Measurements from ENCODE around the gene DNAH6.
"Not testable (repeated sequence)": the region's sequence is repeated elsewhere in the genome, so short reads cannot be mapped to it uniquely, and the experiment has no call there.

DNAH6 gene

GRCh38 chr2:84755096-84755495, 238.8 kb downstream of the DNAH6 start:
- no peak for DNase-seq (ENCODE audit: low read depth)

GRCh38 chr2:84757648-84758047, 241.3 kb downstream of the DNAH6 start:
- no peak for DNase-seq (ENCODE audit: low read depth)

DNA sequence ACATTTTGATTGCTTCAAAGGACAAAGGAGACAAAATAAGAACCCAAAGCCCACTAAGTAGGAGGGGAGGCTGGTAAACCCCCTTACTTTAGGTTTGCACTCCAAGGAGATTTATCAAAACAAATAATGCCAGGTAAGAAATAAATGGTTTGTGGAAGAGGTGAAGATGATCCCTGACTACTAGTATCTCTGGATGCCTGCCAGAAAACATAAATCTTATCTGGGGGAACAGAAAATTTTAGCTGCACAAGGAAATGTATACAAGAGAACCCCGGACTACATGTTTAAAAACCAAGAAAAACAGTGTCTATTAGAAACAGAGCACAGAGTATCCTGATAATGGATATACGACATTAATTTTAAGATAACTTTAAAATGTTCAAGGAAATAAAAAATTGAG, 250.5 kb downstream of the DNAH6 start:
- DNase-seq (ENCODE audit: low read depth), result no peak

DNA sequence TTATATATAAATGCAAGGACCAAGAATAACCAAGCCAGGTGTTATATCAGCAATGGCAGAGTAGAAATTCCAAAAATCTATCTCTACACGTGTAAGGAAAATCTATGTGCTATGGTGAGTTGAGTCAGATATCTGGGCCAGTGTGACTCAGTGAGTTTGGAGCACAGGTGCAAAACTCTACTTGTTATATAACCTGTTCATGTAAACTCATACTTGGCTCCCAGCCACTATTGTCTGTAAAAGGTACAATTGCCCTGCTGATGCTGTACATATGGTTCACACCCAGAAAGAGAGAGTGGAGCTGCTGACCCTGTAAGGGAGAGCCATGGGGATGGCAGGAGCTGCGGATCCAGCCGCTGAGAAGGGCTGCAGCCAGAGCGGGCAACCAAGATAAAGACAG, 252.5 kb downstream of the DNAH6 start:
- no peak for DNase-seq (ENCODE audit: low read depth)

DNA sequence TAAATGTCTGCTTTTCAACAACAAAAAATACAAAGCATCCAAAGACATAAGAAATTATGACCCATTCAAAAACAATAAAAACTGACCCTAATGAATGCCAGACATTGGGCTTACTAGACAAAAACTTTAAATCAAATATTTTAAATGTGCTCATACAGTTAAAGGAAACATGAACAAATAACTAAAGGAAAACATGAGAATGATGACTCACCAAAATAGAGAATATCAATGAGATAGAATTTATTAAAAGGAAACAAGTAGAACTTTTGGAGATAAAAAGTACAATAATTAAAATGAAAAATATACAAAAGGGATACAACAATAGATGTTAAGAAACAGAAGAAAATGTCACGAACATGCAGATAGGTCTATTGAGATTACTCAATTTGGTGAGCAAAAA, 254.0 kb downstream of the DNAH6 start:
- no peak for DNase-seq (ENCODE audit: low read depth)

- DNase-seq (ENCODE audit: low read depth), result no peak
Observed at GRCh38 chr2:84771251-84771650, 255.0 kb downstream of the DNAH6 start.

DNA sequence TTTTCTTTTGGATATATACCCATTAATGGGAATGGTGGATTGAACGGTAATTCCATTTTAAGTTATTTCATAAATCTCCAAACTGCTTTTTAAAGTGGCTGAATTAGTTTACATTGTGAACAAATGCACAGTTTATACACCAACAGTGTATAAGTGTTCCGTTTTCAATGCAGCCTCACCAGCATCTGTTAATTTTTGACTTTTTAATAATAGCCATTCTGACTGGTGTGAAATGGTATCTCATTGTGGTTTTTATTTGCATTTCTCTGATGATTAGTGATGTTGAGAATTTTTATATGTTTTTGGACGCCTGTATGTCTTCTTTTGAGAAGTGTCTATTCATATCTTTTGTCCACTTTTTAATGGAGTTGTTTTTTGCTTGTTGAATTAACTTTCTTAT, 257.3 kb downstream of the DNAH6 start:
- not testable (repeated sequence) for DNase-seq (ENCODE audit: low read depth)

DNA sequence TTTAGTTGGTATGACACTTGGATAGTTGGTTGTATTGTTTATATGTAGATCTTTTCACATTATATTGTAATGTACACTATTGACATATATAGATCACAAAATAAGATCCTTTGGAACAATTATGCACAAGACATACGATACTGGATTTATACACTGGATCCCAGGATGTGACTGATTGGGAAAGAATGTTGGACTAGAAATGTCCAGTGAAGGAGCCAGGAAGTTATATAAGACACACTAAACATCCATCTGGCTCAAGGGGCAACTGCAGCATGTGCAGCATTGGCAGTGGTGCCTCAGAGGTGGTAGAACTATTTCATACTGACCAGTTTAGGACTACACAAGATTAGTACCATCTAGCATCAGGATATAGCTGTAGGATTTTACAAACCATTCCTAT, 259.7 kb downstream of the DNAH6 start:
- DNase-seq (ENCODE audit: low read depth), result no peak

DNA sequence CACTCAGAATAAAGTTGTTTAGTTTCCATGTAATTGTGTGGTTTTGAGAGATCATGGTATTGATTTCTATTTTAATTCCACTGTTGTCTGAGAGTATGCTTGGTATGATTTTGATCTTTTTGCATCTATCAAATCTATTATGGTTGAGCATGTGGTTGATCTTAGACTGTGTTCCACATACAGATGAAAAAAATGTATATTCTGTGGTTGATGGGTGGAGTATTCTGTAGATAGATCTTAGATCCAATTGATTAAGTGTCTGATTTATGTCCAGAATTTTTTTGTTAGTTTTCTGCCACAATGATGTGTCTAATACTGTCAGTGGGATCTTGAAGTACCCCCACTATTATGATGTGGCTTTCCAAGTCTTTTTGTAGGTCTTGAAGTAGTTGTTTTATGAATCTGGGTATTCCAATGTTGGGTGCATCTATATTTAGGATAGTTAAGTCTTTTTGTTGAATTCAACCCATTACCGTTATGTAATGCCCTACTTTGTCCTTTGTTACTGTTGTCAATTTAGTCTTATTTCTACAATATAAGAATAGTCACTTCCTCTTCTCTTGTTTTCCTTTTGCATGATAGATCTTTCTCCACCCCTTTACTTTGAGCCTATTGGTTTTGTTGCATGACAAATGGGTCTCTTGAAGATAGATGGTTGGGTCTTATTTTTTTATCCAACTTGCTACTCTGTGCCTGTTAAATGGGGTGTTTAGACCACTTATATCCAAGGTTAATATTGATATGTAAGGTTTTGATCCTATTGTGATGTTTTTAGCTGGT, 262.8 kb downstream of the DNAH6 start:
- DNase-seq (ENCODE audit: low read depth), result no peak

- no peak for DNase-seq (ENCODE audit: low read depth)
Observed at GRCh38 chr2:84779781-84780180, 263.5 kb downstream of the DNAH6 start.

GRCh38 chr2:84781942-84782716, 265.8 kb downstream of the DNAH6 start:
- DNase-seq (ENCODE audit: low read depth), result peak; percentile 46

DNA sequence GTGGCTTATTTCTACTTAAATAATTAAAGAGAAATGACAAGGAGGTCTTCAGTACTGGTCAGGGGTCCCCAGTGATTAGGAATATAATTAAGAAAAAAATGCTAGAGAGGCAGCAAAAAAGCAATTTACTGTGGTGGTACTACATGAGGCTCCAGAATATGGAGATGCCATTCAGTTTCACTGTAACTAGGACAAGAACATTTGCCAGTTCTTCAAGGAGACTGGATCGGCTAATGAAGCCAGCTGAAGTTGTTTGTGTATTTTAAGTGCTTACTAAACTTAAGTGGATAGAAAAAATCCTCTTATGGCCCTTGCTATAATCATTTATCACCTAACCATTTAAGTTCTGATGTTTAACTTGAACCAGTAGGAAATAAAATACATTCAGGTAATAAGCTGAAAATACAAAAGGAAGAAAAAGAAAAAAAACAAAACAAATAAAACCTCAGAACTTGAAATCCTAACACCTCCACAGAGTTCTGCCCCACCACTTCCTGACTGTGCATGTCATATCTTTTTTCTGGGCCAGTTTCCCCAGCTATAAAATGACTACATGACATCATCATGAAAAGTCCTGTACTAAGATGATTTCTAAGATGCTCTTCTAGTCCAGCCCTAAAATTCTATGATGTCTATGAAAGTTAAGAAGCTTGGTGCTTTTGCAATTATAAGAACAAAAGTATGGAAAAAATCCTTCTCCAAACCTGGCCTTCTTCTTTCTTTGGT, 266.6 kb downstream of the DNAH6 start:
- DNase-seq (ENCODE audit: low read depth), result no peak

GRCh38 chr2:84785950-84786349, 269.7 kb downstream of the DNAH6 start:
- no peak for DNase-seq (ENCODE audit: low read depth)

DNA sequence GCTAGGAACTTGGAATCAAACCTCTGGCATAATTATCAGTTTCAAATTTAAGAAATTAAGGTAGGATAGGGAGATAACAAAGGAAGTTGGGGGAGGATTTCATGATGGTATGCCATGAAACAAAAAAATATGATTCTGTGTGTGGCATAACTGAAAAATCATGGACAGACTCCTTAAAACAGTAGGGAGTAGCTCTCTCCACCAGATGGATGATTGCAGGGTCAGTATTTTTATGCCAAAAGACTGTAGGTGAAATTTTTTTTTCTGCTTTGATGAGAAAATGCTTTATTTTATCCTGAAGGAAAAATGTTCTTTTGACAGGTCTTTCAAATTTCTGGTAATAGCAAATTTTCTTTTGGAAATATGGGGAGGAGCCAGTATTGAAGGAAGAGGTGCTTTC, 270.3 kb downstream of the DNAH6 start:
- DNase-seq (ENCODE audit: low read depth), result no peak

GRCh38 chr2:84788027-84788426, 271.7 kb downstream of the DNAH6 start:
- DNase-seq (ENCODE audit: low read depth), result no peak

DNA sequence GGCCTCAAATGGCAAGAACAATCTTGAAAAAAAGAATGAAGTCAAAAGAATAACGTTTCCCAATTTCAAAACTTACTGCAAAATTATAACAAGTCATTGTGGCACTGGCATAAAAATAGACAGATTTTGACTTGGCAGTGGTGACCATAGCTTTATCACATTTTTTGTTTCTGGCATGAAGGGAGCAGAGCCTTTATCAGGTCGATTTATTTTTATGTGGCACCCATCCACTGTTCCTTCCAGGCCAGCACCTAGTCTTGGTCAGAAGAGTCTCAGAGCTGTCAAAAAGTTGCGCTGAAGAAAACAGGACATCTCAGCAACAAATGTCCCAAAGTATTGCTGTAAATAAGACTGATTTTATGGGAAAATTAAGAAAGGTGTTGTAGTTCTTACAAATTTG, 272.2 kb downstream of the DNAH6 start:
- no peak for DNase-seq (ENCODE audit: low read depth)

GRCh38 chr2:84792856-84793522, 276.7 kb downstream of the DNAH6 start:
- DNase-seq (ENCODE audit: low read depth), result no peak

DNA sequence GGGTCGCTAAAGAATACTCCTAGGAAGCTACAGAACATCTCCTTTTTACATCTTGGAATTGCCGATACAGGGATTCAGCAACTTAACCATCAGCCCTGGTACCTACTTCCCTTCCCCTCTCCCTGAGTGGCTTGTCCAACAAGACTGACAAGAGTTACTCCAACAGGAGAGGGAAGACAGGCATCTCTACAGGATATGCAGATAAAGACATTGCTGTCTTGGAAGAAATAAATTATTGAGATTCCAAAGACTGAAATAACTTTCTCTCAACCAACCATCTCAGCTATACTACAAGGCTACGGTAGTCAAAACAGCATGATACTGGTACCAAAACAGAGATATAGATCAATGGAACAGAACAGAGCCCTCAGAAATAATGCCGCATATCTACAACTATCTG, 277.3 kb downstream of the DNAH6 start:
- no peak for DNase-seq (ENCODE audit: low read depth)

DNA sequence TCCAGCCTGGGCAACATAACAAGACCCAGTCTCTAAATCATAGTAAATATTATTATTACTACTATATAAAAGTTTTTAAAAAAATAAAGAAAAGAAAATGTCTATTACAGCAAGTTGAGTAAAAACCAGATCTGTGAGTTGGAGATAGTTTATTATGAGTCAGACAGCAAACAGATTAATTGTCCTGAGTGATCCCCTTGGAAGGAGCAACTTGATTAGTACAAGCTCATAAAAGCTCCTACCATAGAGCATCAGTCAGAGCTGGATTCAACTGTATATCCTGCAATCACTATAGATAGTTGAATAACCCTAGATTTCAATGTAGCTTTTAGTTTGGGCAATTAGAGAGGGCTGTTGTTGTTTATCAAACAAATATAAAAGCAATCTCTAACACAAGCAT, 280.5 kb downstream of the DNAH6 start:
- no peak for DNase-seq (ENCODE audit: low read depth)

DNA sequence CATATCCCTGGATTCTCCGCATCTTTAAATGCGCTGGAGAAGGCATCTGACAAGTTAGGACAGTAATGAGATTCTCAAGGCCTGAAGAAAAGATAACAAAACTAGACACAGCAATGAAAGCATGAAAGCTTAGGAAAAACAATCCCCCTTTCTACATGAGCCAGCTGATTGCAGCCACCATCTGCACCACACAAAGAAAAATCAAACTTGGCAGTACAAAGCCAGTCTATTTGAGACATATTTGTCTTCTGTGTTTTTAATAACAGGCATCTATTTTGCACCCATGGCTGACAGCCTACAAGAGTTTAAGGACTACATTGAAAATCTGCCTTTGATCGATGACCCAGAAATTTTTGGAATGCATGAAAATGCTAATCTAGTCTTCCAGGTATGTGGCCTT, 281.0 kb downstream of the DNAH6 start:
- no peak for DNase-seq (ENCODE audit: low read depth)

DNA sequence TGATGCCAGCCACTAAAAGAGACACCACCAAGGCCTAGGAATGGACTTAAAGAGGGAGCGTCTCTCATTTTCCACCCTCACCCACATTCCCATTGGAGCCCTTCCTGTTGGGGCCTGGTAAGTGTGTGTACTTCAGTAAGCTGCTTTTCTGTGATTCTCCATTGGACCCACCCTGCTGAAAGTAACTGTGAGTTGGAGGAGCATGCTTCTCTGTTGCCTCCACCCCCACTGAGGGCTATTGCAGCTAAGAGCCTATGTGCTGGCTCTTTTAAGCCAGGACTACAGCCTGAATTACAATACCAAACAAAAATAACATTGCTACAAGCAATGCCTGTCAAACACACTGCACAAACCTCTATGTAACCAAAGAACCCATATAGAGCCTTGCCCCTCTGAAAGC, 283.5 kb downstream of the DNAH6 start:
- DNase-seq (ENCODE audit: low read depth), result no peak

DNA sequence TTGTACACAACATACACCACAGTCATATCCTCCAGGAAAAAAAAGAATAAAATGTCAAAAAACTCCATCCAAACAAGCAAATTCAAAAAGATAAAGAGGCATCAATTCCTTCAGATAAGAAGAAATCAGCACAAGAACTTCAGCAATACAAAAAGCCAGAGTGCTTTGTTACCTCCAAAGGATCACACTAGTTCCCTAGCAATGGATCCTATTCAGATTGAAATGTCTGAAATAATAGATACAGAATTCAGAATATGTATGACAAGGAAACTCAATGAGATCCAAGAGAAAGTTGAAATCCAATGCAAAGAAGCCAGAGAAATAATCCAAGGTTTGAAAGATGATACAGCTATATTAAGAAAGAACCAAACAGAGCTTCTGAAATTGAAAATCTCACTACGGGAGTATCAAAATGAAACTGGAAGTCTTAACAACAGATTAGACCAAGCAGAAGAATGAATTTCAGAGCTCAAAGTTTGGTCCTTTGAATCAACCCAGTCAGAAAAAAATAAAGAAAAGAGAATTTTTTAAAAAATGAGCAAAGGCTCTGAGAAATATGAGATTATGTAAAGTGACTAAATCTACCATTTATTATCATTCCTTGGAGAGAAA, 284.0 kb downstream of the DNAH6 start:
- no peak for DNase-seq (ENCODE audit: low read depth)

Measured in activated T-helper 9 cell treated with anti-CD3 and anti-CD28 coated beads, Interleukin-2, amount 50 U/mL, for 16 hours (primary cell).